GM19099 (cell line): ENCODE measurements around the gene AGT.

Experiments used
- POLR2A ChIP-seq: IDR thresholded peaks from 3 replicates; pipeline ENCODE4 v1.6.1; 2011; ENCODE audit warnings: low read depth; ENCODE audit not compliant: insufficient read length; ENCODE audit errors: extremely low read depth

Gene AGT

GRCh38 chr1:230690101-230690500 lies 23.8 kb downstream of the AGT start:
- TF ChIP-seq POLR2A, result no peak

- no peak for TF ChIP-seq POLR2A
Observed at GRCh38 chr1:230686747-230687146, 27.2 kb downstream of the AGT start.

GRCh38 chr1:230684998-230685397 lies 28.9 kb downstream of the AGT start:
- no peak for TF ChIP-seq POLR2A

GRCh38 chr1:230684146-230684545 lies 29.8 kb downstream of the AGT start:
- TF ChIP-seq POLR2A, result no peak

- no peak for TF ChIP-seq POLR2A
Observed at GRCh38 chr1:230682882-230683610, 30.9 kb downstream of the AGT start.

GRCh38 chr1:230682274-230682673 lies 31.6 kb downstream of the AGT start:
- no peak for TF ChIP-seq POLR2A

- no peak for TF ChIP-seq POLR2A
Observed at GRCh38 chr1:230681599-230681998, 32.3 kb downstream of the AGT start.

- no peak for TF ChIP-seq POLR2A
Observed at GRCh38 chr1:230680300-230681025, 33.5 kb downstream of the AGT start.

- no peak for TF ChIP-seq POLR2A
Observed at GRCh38 chr1:230679825-230680224, 34.1 kb downstream of the AGT start.

GRCh38 chr1:230679192-230679591 lies 34.7 kb downstream of the AGT start:
- TF ChIP-seq POLR2A, result no peak

GRCh38 chr1:230677200-230677599 lies 36.7 kb downstream of the AGT start:
- no peak for TF ChIP-seq POLR2A

GRCh38 chr1:230674581-230674980 lies 39.3 kb downstream of the AGT start:
- no peak for TF ChIP-seq POLR2A

GRCh38 chr1:230669543-230669942 lies 44.4 kb downstream of the AGT start:
- no peak for TF ChIP-seq POLR2A

GRCh38 chr1:230668227-230668626 lies 45.7 kb downstream of the AGT start:
- no peak for TF ChIP-seq POLR2A

GRCh38 chr1:230661976-230662375 lies 51.9 kb downstream of the AGT start:
- no peak for TF ChIP-seq POLR2A

GRCh38 chr1:230658691-230659090 lies 55.2 kb downstream of the AGT start:
- TF ChIP-seq POLR2A, result no peak
